ENCODE results near the gene LRCH1. TPM values are rescaled to one million over a fixed set of nuclear protein-coding genes. Genes with fewer than 3 reads are reported as not detected.

LRCH1 gene
- total and polyA plus RNA-seq, 10 of the 15 experiments (the other 5 are each of a cell fraction or from before 2014, with no cell fraction given): 5.3 to 48.9 (median 14.4) TPM

- TF ChIP-seq ATF2 (IDR thresholded peaks at IDR 0.05; ENCODE audit: low read length): no peak
- peak; percentile 75; the same call in 1 of the 2 replicates for TF ChIP-seq YY1 (IDR thresholded peaks at IDR 0.05; ENCODE audit: low read depth, low read length)
- no peak for TF ChIP-seq EZH2 (IDR thresholded peaks at IDR 0.05; ENCODE audit: borderline replicate concordance, control insufficient read depth, low read depth, low read length)
- TF ChIP-seq NKRF (conservative IDR thresholded peaks at IDR 0.05): peak; percentile 48; the same call in 1 of the 2 replicates
- TF ChIP-seq FOS (IDR thresholded peaks at IDR 0.05; ENCODE audit: borderline replicate concordance, extremely low read depth, insufficient read length): no peak
- TF ChIP-seq IKZF2 (IDR thresholded peaks at IDR 0.05): peak in 1 of 2 experiments; percentile 12; a peak in 2 of 4 replicates
- 0 out of 2 replicates have a peak, but pooled peaks have one; percentile 10 for TF ChIP-seq TBL1XR1 (IDR thresholded peaks at IDR 0.05; ENCODE audit: low read depth, low read length)
- TF ChIP-seq POLR2A (IDR thresholded peaks at IDR 0.05; ENCODE audit: low read depth, low read length): peak; percentile 55
- no peak for TF ChIP-seq ZNF24 (IDR thresholded peaks at IDR 0.05)
- TF ChIP-seq MEF2A (IDR thresholded peaks at IDR 0.05; ENCODE audit: insufficient read depth, low read depth, low read length): 0 out of 2 replicates have a peak, but pooled peaks have one; percentile 19
- 0 out of 2 replicates have a peak, but pooled peaks have one; percentile 28 for TF ChIP-seq TCF12 (IDR thresholded peaks at IDR 0.05; ENCODE audit: low read depth, low read length)
- peak; percentile 16; the same call in 1 of the 2 replicates for TF ChIP-seq SMARCA5 (IDR thresholded peaks at IDR 0.05)
- TF ChIP-seq STAT1 (conservative IDR thresholded peaks at IDR 0.05): no peak
- TF ChIP-seq E2F4 (IDR thresholded peaks at IDR 0.05; ENCODE audit: low read depth, low read length): no peak
- peak; percentile 27; the same call in 1 of the 2 replicates for TF ChIP-seq SIN3A (IDR thresholded peaks at IDR 0.05; ENCODE audit: low read depth, low read length)
- TF ChIP-seq RB1 (IDR thresholded peaks at IDR 0.05; ENCODE audit: borderline replicate concordance): peak; percentile 59; the same call in 1 of the 2 replicates
- TF ChIP-seq CREM (IDR thresholded peaks at IDR 0.05; ENCODE audit: low read depth): peak; percentile 44; the same call in 1 of the 2 replicates
These were observed at the start of gene LRCH1 (continued) for GRCh38 chr13:46552889-46553520.

Data from GM12878 (cell line).